LNCaP clone FGC (cell line): ENCODE data around the gene ZMYM4.
A peak's percentile ranks its signal among the peaks of the same experiment; 100 is the strongest.

Experiments used
- DNase-seq: peaks from one replicate; pipeline ENCODE4 v3.0.0-alpha.2; 2011; ENCODE audit warnings: low read depth
- H3K4me3 ChIP-seq: 2 replicates; pipeline ENCODE4 v1.5.1; 2011; ENCODE audit warnings: mild to moderate bottlenecking, low read depth, low read length, control low read depth
- CTCF ChIP-seq: IDR thresholded peaks from 2 replicates; pipeline ENCODE4 v1.5.1; 2012; ENCODE audit warnings: mild to moderate bottlenecking; ENCODE audit not compliant: control insufficient read depth, insufficient read depth; ENCODE audit errors: extremely low read depth

The ZMYM4 gene

GRCh38 chr1:35264035-35264434 is 4.5 kb upstream of the ZMYM4 start:
- TF ChIP-seq CTCF = no peak
- DNase-seq = no peak
- no peak overlapping the region for H3K4me3 ChIP-seq

- DNase-seq = peak; percentile 79
These were observed 3.6 kb upstream of the ZMYM4 start for GRCh38 chr1:35264871-35265270.

GRCh38 chr1:35266306-35266705 is 2.2 kb upstream of the ZMYM4 start:
- H3K4me3 ChIP-seq = no peak overlapping the region
- no peak for TF ChIP-seq CTCF
- no peak for DNase-seq

More at GRCh38 chr1:35264871-35265270, 3.6 kb upstream of the ZMYM4 start:
- no peak overlapping the region for H3K4me3 ChIP-seq
- TF ChIP-seq CTCF = no peak

- no peak for TF ChIP-seq CTCF
- H3K4me3 ChIP-seq = peak overlapping the region; percentile 74
- no peak for DNase-seq
These were observed 886 bp downstream of the ZMYM4 start for GRCh38 chr1:35269201-35269988.

- TF ChIP-seq CTCF = no peak
- DNase-seq = no peak
- H3K4me3 ChIP-seq = peak overlapping the region; percentile 74
These were observed 1.4 kb downstream of the ZMYM4 start for GRCh38 chr1:35269989-35270289.

GRCh38 chr1:35270836-35271235 is 2.3 kb downstream of the ZMYM4 start:
- H3K4me3 ChIP-seq = no peak overlapping the region
- TF ChIP-seq CTCF = no peak
- no peak for DNase-seq

GRCh38 chr1:35274197-35274596 is 5.7 kb downstream of the ZMYM4 start:
- no peak for DNase-seq
- no peak for TF ChIP-seq CTCF
- H3K4me3 ChIP-seq = no peak overlapping the region
